ENCODE results near the gene DAGLB. TPM values are rescaled to one million over a fixed set of nuclear protein-coding genes. Genes with fewer than 3 reads are reported as not detected.
A peak's percentile ranks its signal among the peaks of the same experiment; 100 is the strongest.
"Not testable (repeated sequence)": the region's sequence is repeated elsewhere in the genome, so short reads cannot be mapped to it uniquely, and the experiment has no call there.

Gene DAGLB
- total and polyA plus RNA-seq, 2 experiments from 2014 or later: 26.7 to 31.7 TPM

- no peak overlapping the region for H3K27ac ChIP-seq
- in situ Hi-C loops (cut with MboI): no loop called here
These were observed 14.3 kb upstream of the DAGLB start for GRCh38 chr7:6461946-6462550.

GRCh38 chr7:6460990-6461584 lies 13.3 kb upstream of the DAGLB start:
- H4K20me1 ChIP-seq (ENCODE audit: insufficient read depth): no peaks in the 10 kb centered on the region
- no peak overlapping the region for H3K27ac ChIP-seq
- peaks cover 74% of the 10 kb centered on the region for H3F3A ChIP-seq (ENCODE audit: insufficient read depth)
- H3K27me3 ChIP-seq (replicated peaks; ENCODE audit: insufficient read depth): no peaks in the 10 kb centered on the region
- peaks cover 43% of the 10 kb centered on the region for H3K79me2 ChIP-seq (ENCODE audit: insufficient read depth)
- DNase-seq: no peak
- no peak overlapping the region for H3K4me3 ChIP-seq
- peaks cover 4% of the 10 kb centered on the region; the same call in 1 of the 2 replicates for H3K4me1 ChIP-seq (ENCODE audit: insufficient read depth)
- H3K9me2 ChIP-seq (ENCODE audit: insufficient read depth): no peaks in the 10 kb centered on the region
- H3K9ac ChIP-seq: no peak overlapping the region
- H3K9me3 ChIP-seq (ENCODE audit: low read depth): no peaks in the 10 kb centered on the region
- H3K36me3 ChIP-seq (ENCODE audit: low read depth): peaks cover 50% of the 10 kb centered on the region
- 85 to 87% methylated on average over 11 of the region's 11 CpGs for WGBS, 2 experiments (ENCODE audit: low coverage in 1 of 2, low lambda C conversion rate in 2 of 2, missing lambda C conversion rate in 2 of 2)
- H3K4me2 ChIP-seq (ENCODE audit: unreplicated experiment): no peak overlapping the region
- TF ChIP-seq EZH2 (IDR thresholded peaks at IDR 0.05; ENCODE audit: insufficient read depth, poor library complexity, severe bottlenecking) (no peak), EZH2phosphoT487 (IDR thresholded peaks at IDR 0.05; ENCODE audit: insufficient read depth, low read depth) (no peak)
- H2AFZ ChIP-seq: no peak overlapping the region
- in situ Hi-C loops (cut with MboI): no loop called here

More at GRCh38 chr7:6461946-6462550, 14.3 kb upstream of the DAGLB start:
- Histone ChIP-seq H3K9ac (no peak overlapping the region), H3K79me2 (ENCODE audit: insufficient read depth) (peaks cover 52% of the 10 kb centered on the region), H3K4me3 (no peak overlapping the region), H3K36me3 (ENCODE audit: low read depth) (peaks cover 59% of the 10 kb centered on the region), H3F3A (ENCODE audit: insufficient read depth) (peaks cover 77% of the 10 kb centered on the region), H3K4me2 (ENCODE audit: unreplicated experiment) (no peak overlapping the region), H3K9me2 (ENCODE audit: insufficient read depth) (no peaks in the 10 kb centered on the region), H2AFZ (no peak overlapping the region), H3K27me3 (replicated peaks; ENCODE audit: insufficient read depth) (no peaks in the 10 kb centered on the region), H4K20me1 (ENCODE audit: insufficient read depth) (no peaks in the 10 kb centered on the region), H3K9me3 (ENCODE audit: low read depth) (no peaks in the 10 kb centered on the region), H3K4me1 (ENCODE audit: insufficient read depth) (peaks cover 4% of the 10 kb centered on the region; the same call in 1 of the 2 replicates)
- WGBS, 2 experiments (ENCODE audit: low coverage in 1 of 2, low lambda C conversion rate in 2 of 2, missing lambda C conversion rate in 2 of 2): 75 to 79% methylated on average over 4 of the region's 4 CpGs
- TF ChIP-seq EZH2phosphoT487 (IDR thresholded peaks at IDR 0.05; ENCODE audit: insufficient read depth, low read depth) (no peak), EZH2 (IDR thresholded peaks at IDR 0.05; ENCODE audit: insufficient read depth, poor library complexity, severe bottlenecking) (no peak)
- DNase-seq: no peak

GRCh38 chr7:6460303-6460702 lies 12.5 kb upstream of the DAGLB start:
- in situ Hi-C loops (cut with MboI): no loop called here
- 71 to 74% methylated on average over 6 of the region's 6 CpGs for WGBS, 2 experiments (ENCODE audit: low coverage in 1 of 2, low lambda C conversion rate in 2 of 2, missing lambda C conversion rate in 2 of 2)
- no peak for DNase-seq

GRCh38 chr7:6458676-6459075 lies 10.9 kb upstream of the DAGLB start:
- WGBS, 2 experiments (ENCODE audit: low coverage in 1 of 2, low lambda C conversion rate in 2 of 2, missing lambda C conversion rate in 2 of 2): 75 to 84% methylated on average over 3 of the region's 3 CpGs
- H3K9me2 ChIP-seq (ENCODE audit: insufficient read depth); in situ Hi-C loops (cut with MboI): not testable (repeated sequence)

More at GRCh38 chr7:6460303-6460702, 12.5 kb upstream of the DAGLB start:
- no peak for TF ChIP-seq EZH2 (IDR thresholded peaks at IDR 0.05; ENCODE audit: insufficient read depth, poor library complexity, severe bottlenecking)
- TF ChIP-seq EZH2phosphoT487 (IDR thresholded peaks at IDR 0.05; ENCODE audit: insufficient read depth, low read depth): no peak
- Histone ChIP-seq H3K27me3 (replicated peaks; ENCODE audit: insufficient read depth) (no peaks in the 10 kb centered on the region), H3K4me1 (ENCODE audit: insufficient read depth) (peaks cover 4% of the 10 kb centered on the region; the same call in 1 of the 2 replicates), H3K9me2 (ENCODE audit: insufficient read depth) (no peaks in the 10 kb centered on the region), H3K9ac (no peak overlapping the region), H2AFZ (no peak overlapping the region), H3K27ac (no peak overlapping the region), H3K4me3 (no peak overlapping the region), H4K20me1 (ENCODE audit: insufficient read depth) (no peaks in the 10 kb centered on the region), H3K79me2 (ENCODE audit: insufficient read depth) (peaks cover 35% of the 10 kb centered on the region), H3K4me2 (ENCODE audit: unreplicated experiment) (no peak overlapping the region), H3K36me3 (ENCODE audit: low read depth) (peaks cover 43% of the 10 kb centered on the region), H3F3A (ENCODE audit: insufficient read depth) (peaks cover 74% of the 10 kb centered on the region), H3K9me3 (ENCODE audit: low read depth) (no peaks in the 10 kb centered on the region)

More at GRCh38 chr7:6458676-6459075, 10.9 kb upstream of the DAGLB start:
- H3K27ac ChIP-seq; H3K4me3 ChIP-seq; H3K9ac ChIP-seq; H4K20me1 ChIP-seq (ENCODE audit: insufficient read depth); H2AFZ ChIP-seq; H3K4me2 ChIP-seq (ENCODE audit: unreplicated experiment); H3K27me3 ChIP-seq (replicated peaks; ENCODE audit: insufficient read depth); H3K9me3 ChIP-seq (ENCODE audit: low read depth): not testable (repeated sequence)
- Histone ChIP-seq H3K36me3 (ENCODE audit: low read depth) (peaks cover 37% of the 10 kb centered on the region), H3F3A (ENCODE audit: insufficient read depth) (peaks cover 84% of the 10 kb centered on the region), H3K79me2 (ENCODE audit: insufficient read depth) (peaks cover 20% of the 10 kb centered on the region), H3K4me1 (ENCODE audit: insufficient read depth) (peaks cover 14% of the 10 kb centered on the region)
- peak; percentile 34 for DNase-seq

Data from GM23248 (cell line).